Measurements from ENCODE around the gene STAC.
"Not testable (repeated sequence)": the region's sequence is repeated elsewhere in the genome, so short reads cannot be mapped to it uniquely, and the experiment has no call there.

The STAC gene

DNA sequence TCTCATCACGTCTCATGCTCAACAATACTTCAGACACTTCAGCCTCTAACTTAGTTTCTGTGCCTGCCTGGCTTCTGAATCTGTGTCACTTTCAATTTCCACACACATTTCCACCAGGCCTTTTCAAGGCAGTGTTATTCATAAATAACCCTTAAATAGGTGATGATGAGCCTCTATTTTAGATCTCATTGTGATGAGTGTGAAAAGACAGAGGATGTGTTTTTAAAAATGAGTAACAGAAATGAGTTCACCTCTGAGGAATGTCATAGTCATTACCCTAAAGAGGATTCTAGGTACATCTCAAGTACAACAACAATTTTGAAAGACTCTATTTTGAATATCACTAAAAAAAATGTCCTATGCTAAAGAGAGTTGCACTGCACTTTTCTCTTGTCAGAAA lies 64.6 kb downstream of the STAC start:
- in situ Hi-C loops (cut with MboI; ENCODE audit: low sequenced_read_pairs, unreplicated experiment) = no loop called here
- TF ChIP-seq, protein P1, sequence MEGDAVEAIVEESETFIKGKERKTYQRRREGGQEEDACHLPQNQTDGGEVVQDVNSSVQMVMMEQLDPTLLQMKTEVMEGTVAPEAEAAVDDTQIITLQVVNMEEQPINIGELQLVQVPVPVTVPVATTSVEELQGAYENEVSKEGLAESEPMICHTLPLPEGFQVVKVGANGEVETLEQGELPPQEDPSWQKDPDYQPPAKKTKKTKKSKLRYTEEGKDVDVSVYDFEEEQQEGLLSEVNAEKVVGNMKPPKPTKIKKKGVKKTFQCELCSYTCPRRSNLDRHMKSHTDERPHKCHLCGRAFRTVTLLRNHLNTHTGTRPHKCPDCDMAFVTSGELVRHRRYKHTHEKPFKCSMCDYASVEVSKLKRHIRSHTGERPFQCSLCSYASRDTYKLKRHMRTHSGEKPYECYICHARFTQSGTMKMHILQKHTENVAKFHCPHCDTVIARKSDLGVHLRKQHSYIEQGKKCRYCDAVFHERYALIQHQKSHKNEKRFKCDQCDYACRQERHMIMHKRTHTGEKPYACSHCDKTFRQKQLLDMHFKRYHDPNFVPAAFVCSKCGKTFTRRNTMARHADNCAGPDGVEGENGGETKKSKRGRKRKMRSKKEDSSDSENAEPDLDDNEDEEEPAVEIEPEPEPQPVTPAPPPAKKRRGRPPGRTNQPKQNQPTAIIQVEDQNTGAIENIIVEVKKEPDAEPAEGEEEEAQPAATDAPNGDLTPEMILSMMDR (IDR thresholded peaks at IDR 0.05; ENCODE audit: borderline replicate concordance, control extremely low read depth, extremely low read depth, insufficient read depth, missing control alignments) = no peak
- no peak for DNase-seq (ENCODE audit: low spot score)

DNA sequence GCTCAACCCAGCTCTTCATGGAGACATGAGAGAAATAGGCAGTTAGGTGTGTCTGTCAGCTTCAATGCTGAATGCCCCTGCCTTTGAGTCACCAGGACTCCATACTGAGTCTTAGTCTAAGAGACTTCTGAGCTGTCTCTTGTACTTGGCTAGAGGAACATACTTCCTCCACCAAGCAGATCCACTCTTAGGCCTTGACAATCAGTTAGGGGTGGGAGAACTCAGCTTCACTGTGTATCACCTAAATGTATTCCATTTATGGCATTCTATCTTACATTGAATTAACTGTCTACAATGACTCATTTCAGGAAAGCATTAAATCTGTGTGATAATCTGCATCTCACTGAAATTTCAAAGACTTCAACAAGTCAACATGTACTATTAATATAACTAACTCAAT lies 66.0 kb downstream of the STAC start:
- no peak for DNase-seq (ENCODE audit: low spot score)
- TF ChIP-seq, protein P1 (IDR thresholded peaks at IDR 0.05; ENCODE audit: borderline replicate concordance, control extremely low read depth, extremely low read depth, insufficient read depth, missing control alignments) = no peak
- in situ Hi-C loops (cut with MboI; ENCODE audit: low sequenced_read_pairs, unreplicated experiment) = no loop called here

DNA sequence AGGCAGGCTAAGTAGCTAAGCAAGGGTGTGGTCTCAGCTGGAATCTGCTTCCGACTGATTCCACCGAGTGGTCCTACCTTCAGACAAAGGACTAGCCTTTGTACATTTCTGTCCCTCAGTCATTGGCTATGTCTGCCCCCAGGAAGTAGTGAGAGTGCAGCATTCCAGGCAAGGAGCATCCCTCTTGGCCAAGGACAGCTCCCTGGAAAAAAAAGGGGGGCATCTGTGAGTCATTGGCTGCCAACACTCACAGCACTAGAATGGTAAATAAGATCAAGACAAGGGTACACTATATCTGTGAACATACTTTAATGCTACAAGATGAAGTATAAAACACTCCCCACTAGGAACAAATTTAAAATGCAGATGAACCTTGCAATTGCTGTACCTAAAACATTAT lies 66.8 kb downstream of the STAC start:
- in situ Hi-C loops (cut with MboI; ENCODE audit: low sequenced_read_pairs, unreplicated experiment) = no loop called here
- TF ChIP-seq, protein P1 (IDR thresholded peaks at IDR 0.05; ENCODE audit: borderline replicate concordance, control extremely low read depth, extremely low read depth, insufficient read depth, missing control alignments) = no peak
- no peak for DNase-seq (ENCODE audit: low spot score)

DNA sequence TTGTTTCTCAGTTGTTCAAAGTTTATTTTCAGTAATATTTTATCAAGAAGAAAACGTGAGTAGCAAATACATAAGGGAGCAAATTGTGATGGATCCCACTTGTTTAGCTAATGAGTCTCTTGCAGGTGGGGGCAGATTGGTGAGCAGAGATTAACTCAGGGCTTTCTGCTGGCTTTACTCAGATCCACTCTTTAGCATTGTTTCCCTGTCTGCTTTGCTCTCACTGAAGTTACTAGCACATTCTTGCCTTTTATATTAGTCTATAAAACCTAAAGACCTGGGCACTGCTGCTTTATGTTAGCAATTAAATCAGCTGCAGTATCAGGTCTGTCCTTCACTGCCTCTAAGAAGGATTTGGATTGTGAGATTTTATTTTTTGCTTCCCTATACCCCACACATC lies 71.5 kb downstream of the STAC start:
- DNase-seq (ENCODE audit: low spot score) = no peak
- in situ Hi-C loops (cut with MboI; ENCODE audit: low sequenced_read_pairs, unreplicated experiment) = no loop called here
- TF ChIP-seq, protein P1 (IDR thresholded peaks at IDR 0.05; ENCODE audit: borderline replicate concordance, control extremely low read depth, extremely low read depth, insufficient read depth, missing control alignments) = no peak

DNA sequence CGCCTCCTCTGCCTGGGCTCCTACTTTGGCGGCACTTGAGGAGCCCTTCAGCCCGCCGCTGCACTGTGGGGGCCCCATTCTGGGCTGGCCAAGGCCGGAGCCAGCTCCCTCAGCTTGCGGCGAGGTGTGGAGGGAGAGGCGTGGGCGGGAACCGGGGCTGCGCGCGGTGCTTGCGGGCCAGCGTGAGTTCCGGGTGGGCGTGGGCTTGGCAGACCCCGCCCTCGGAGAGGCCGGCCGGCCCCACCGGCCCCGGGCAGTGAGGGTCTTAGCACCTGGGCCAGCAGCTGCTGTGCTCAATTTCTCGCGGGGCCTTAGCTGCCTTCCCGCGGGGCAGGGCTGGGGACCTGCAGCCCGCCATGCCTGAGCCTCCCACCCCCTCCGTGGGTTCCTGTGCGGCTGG lies 72.9 kb downstream of the STAC start:
- in situ Hi-C loops (cut with MboI; ENCODE audit: low sequenced_read_pairs, unreplicated experiment) = not testable (repeated sequence)

DNA sequence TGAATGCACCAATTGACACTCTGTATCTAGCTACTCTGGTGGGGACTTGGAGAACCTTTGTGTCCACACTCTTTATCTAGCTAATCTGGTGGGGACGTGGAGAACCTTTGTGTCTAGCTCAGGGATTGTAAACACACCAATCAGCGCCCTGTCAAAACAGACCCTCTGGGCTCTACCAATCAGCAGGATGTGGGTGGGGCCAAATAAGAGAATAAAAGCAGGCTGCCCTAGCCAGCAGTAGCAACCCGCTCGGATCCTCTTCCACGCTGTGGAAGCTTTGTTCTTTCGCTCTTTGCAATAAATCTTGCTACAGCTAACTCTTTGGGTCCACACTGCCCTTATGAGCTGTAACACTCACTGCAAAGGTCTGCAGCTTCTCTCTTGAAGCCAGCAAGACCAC lies 73.6 kb downstream of the STAC start:
- DNase-seq (ENCODE audit: low spot score); in situ Hi-C loops (cut with MboI; ENCODE audit: low sequenced_read_pairs, unreplicated experiment): not testable (repeated sequence)

More for the DNA sequence above, 72.9 kb downstream of the STAC start:
- DNase-seq (ENCODE audit: low spot score) = not testable (repeated sequence)

DNA sequence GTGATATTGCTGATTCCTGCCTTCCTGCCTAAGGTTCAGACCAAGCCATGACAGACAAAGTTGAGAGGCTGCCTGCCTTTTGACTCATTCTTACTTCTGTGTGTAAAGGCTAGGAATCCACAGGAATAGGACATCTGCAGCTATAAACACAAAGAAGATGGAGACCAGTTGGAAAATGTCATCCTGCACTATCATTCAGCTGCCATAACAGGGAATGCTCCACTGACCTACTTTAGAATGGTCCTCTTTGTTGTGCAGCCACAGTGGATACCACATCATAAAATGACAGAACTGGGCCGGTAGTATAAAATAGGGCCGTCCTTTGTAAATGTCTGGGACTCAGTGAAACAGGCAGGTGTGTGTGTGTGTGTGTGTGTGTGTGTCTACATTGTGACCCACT lies 75.1 kb downstream of the STAC start:
- DNase-seq (ENCODE audit: low spot score) = no peak
- TF ChIP-seq, protein P1 (IDR thresholded peaks at IDR 0.05; ENCODE audit: borderline replicate concordance, control extremely low read depth, extremely low read depth, insufficient read depth, missing control alignments) = no peak
- in situ Hi-C loops (cut with MboI; ENCODE audit: low sequenced_read_pairs, unreplicated experiment) = no loop called here

DNA sequence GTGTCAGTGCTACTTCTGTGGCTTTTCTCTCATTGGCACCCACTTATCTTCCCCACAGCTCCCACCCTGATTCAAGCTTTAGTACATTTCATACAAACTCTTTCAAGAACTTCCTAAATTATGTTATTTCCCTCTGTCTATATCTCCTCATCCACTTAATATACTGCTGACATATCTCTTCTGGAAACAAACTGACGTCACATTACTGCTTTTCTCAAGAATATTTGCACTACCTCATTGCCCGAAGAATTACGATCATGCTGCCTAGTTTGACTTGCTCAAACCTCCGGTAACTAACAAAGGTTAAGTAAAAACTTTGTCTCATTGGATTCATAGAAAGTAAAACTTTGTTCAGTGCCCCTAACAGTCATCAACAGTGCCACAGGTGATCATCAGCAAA lies 76.5 kb downstream of the STAC start:
- in situ Hi-C loops (cut with MboI; ENCODE audit: low sequenced_read_pairs, unreplicated experiment) = no loop called here
- no peak for DNase-seq (ENCODE audit: low spot score)
- TF ChIP-seq, protein P1 (IDR thresholded peaks at IDR 0.05; ENCODE audit: borderline replicate concordance, control extremely low read depth, extremely low read depth, insufficient read depth, missing control alignments) = no peak
